Colonic mucosa (tissue), 4 donors: ENCODE measurements around the gene ABHD2. TPM values are rescaled to one million over a fixed set of nuclear protein-coding genes. Genes with fewer than 3 reads are reported as not detected.
"Not testable (repeated sequence)": the region's sequence is repeated elsewhere in the genome, so short reads cannot be mapped to it uniquely, and the experiment has no call there.

Experiments
- DNase-seq: peaks from one replicate; pipeline ENCODE4 v3.0.0-alpha.2; 2020
- H3K27ac ChIP-seq: fragments of 200-600 bp; one replicate; pipeline ENCODE4 v1.8.0; 2021
- H3K27me3 ChIP-seq: fragments of 200-600 bp; one replicate; pipeline ENCODE4 v1.8.0; 2021
- H3K36me3 ChIP-seq: fragments of 200-600 bp; one replicate; pipeline ENCODE4 v1.8.0; 2021
- H3K4me1 ChIP-seq: fragments of 200-600 bp; one replicate; pipeline ENCODE4 v1.8.0; 2021; ENCODE audit warnings: mild to moderate bottlenecking
- H3K4me3 ChIP-seq: fragments of 200-600 bp; one replicate; pipeline ENCODE4 v1.8.0; 2021
- H3K9ac ChIP-seq, 2 donors: one replicate each; pipeline ENCODE4 v1.7.0; 2013; ENCODE audit warnings: control low read depth in 2 of 2, low read depth in 2 of 2, low read length in 2 of 2
- H3K9me3 ChIP-seq: fragments of 200-600 bp; one replicate; pipeline ENCODE4 v1.8.0; 2021
- CTCF ChIP-seq: fragments of 200-600 bp; IDR thresholded peaks from one replicate; pipeline ENCODE4 v1.8.0; 2022; ENCODE audit warnings: antibody characterized with exemption, mild to moderate bottlenecking
- intact Hi-C: fragments of 100-400 bp; cut with DNase I; formaldehyde crosslinking; loops from one replicate; pipeline ENCODE4 v1.14.1; 2022
- total RNA-seq, 2 donors: library from RNA; stranded (reverse); fragmentation: NEBNext Ultra II Directional in 1 of 2; extraction: Animal tissue kit (Norgen Biotek cat#: 25700) in 1 of 2; gene quantifications; one replicate each; pipeline ENCODE4 v1.2.1, GENCODE V29; 2021
- donor health status: healthy.
- donor health status: DM: no; HTN: no; CAD: no.
- donor health status: DM: no; HTN: no; CAD: no.

ABHD2 gene
- total RNA-seq, 2 donors from 2014 or later, result 71.5 to 86.7 TPM

DNA sequence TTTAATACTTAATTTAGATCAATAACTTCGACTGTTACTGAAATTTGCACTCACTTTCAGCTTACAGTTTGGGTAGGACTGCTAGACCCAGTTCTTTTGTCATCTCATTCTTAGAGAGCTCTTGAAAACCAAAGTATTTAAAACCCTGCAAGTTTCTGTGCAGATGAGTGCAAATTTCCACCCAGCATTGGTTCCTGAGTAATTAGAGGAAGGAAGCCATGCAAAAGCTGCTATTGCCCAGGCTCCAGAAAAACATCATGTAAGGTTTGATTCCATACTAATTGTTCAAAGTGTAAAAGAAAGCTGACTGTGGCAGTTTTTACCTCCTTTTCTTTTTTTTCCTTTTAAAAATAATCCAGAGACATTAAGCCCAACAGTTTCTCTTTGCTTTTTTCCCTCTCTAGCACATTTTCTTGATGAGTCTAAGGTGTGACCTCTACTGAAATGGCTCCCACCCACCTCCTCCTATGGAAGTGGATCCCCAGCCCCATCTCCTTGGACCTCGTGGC lies 30.3 kb downstream of the ABHD2 start:
- intact Hi-C loops, result no loop called here
- H3K36me3 ChIP-seq, result no peaks in the 10 kb centered on the region
- no peak for TF ChIP-seq CTCF
- H3K9ac ChIP-seq, result peak overlapping the region in 1 of 2 donors; percentile 23
- no peak overlapping the region for H3K4me3 ChIP-seq
- H3K27me3 ChIP-seq, result no peaks in the 10 kb centered on the region
- DNase-seq, result no peak
- H3K4me1 ChIP-seq, result peaks cover 21% of the 10 kb centered on the region
- H3K27ac ChIP-seq, result peak overlapping the region; percentile 84
- H3K9me3 ChIP-seq, result no peaks in the 10 kb centered on the region

GRCh38 chr15:89119489-89120478 lies 31.5 kb downstream of the ABHD2 start:
- H3K27me3 ChIP-seq, result no peaks in the 10 kb centered on the region
- DNase-seq, result no peak
- H3K27ac ChIP-seq, result peak overlapping the region; percentile 84
- peak overlapping the region in 1 of 2 donors; percentile 23 for H3K9ac ChIP-seq
- intact Hi-C loops, result no loop called here
- H3K9me3 ChIP-seq, result no peaks in the 10 kb centered on the region
- H3K4me1 ChIP-seq, result peaks cover 21% of the 10 kb centered on the region
- no peaks in the 10 kb centered on the region for H3K36me3 ChIP-seq
- H3K4me3 ChIP-seq, result no peak overlapping the region
- TF ChIP-seq CTCF, result no peak

- peak overlapping the region in 1 of 2 donors; percentile 69 for H3K9ac ChIP-seq
- peaks cover 21% of the 10 kb centered on the region for H3K4me1 ChIP-seq
- intact Hi-C loops, H3K9me3 ChIP-seq, H3K4me3 ChIP-seq, DNase-seq, H3K36me3 ChIP-seq, H3K27me3 ChIP-seq: not testable (repeated sequence)
- H3K27ac ChIP-seq, result peak overlapping the region; percentile 84
Measured at GRCh38 chr15:89120479-89121000, 32.3 kb downstream of the ABHD2 start.

- intact Hi-C loops, result no loop called here
- Histone ChIP-seq H3K9ac (peak overlapping the region in 1 of 2 donors; percentile 69), H3K4me1 (peaks cover 21% of the 10 kb centered on the region), H3K27me3 (no peaks in the 10 kb centered on the region), H3K9me3 (no peaks in the 10 kb centered on the region), H3K27ac (peak overlapping the region; percentile 84), H3K4me3 (no peak overlapping the region), H3K36me3 (no peaks in the 10 kb centered on the region)
- peak; percentile 78 for DNase-seq
- TF ChIP-seq CTCF, result no peak
Measured at GRCh38 chr15:89121414-89121813, 33.2 kb downstream of the ABHD2 start.

- H3K27ac ChIP-seq, result peak overlapping the region; percentile 84
- no peaks in the 10 kb centered on the region for H3K36me3 ChIP-seq
- intact Hi-C loops, result no loop called here
- no peaks in the 10 kb centered on the region for H3K27me3 ChIP-seq
- H3K4me3 ChIP-seq, result no peak overlapping the region
- DNase-seq, result no peak
- H3K4me1 ChIP-seq, result peaks cover 21% of the 10 kb centered on the region
- H3K9me3 ChIP-seq, result no peaks in the 10 kb centered on the region
- no peak for TF ChIP-seq CTCF
- H3K9ac ChIP-seq, result peak overlapping the region in 1 of 2 donors; percentile 15
Measured at GRCh38 chr15:89122505-89123180, 34.4 kb downstream of the ABHD2 start.
